ENCODE data around the gene CABYR.

CABYR gene

DNA sequence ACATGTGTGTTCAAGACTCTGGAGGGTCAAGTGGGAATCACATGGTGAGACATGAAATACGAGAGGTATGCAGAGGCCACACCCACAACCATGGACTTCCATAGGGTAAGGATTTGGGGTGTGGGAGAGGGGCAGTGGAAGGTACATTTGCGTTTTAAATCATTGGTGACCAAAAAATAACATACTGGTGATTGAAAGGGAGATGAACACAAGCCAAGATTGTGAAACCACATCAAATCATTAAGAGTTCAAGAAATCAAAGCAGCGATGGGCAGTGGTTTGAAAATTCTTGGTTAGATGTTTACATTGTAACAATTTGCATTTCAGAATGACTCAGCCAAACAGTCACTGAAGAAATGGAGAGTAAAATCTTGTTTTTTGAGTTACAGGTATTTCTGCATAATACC, 1.9 kb upstream of the CABYR start:
- Histone ChIP-seq H3F3A (ENCODE audit: insufficient read depth, low read length) (no peaks in the 10 kb centered on the region), H3K9ac (ENCODE audit: low read length) (no peak overlapping the region), H3K27ac (ENCODE audit: low read length) (no peak overlapping the region), H3K27me3 (replicated peaks; ENCODE audit: insufficient read depth, low read length) (no peaks in the 10 kb centered on the region), H4K20me1 (ENCODE audit: insufficient read depth, low read length) (no peaks in the 10 kb centered on the region), H3K4me2 (ENCODE audit: low read depth, low read length) (no peak overlapping the region), H3K9me3 (replicated peaks; ENCODE audit: insufficient read depth, low read length) (no peaks in the 10 kb centered on the region), H3K9me2 (replicated peaks; ENCODE audit: insufficient read depth, low read length) (no peaks in the 10 kb centered on the region), H3K4me3 (ENCODE audit: low read length) (no peak overlapping the region), H3K36me3 (replicated peaks; ENCODE audit: insufficient read depth, low read length) (no peaks in the 10 kb centered on the region), H3K79me2 (ENCODE audit: low read length) (no peaks in the 10 kb centered on the region), H2AFZ (ENCODE audit: low read length) (no peak overlapping the region), H3K4me1 (ENCODE audit: low read length) (no peaks in the 10 kb centered on the region)
- TF ChIP-seq EZH2 (optimal IDR thresholded peaks at IDR 0.05; ENCODE audit: low read depth, low read length) (no peak), EZH2phosphoT487 (IDR thresholded peaks at IDR 0.05; ENCODE audit: low read length) (no peak)
- TF ChIP-seq, protein P1, sequence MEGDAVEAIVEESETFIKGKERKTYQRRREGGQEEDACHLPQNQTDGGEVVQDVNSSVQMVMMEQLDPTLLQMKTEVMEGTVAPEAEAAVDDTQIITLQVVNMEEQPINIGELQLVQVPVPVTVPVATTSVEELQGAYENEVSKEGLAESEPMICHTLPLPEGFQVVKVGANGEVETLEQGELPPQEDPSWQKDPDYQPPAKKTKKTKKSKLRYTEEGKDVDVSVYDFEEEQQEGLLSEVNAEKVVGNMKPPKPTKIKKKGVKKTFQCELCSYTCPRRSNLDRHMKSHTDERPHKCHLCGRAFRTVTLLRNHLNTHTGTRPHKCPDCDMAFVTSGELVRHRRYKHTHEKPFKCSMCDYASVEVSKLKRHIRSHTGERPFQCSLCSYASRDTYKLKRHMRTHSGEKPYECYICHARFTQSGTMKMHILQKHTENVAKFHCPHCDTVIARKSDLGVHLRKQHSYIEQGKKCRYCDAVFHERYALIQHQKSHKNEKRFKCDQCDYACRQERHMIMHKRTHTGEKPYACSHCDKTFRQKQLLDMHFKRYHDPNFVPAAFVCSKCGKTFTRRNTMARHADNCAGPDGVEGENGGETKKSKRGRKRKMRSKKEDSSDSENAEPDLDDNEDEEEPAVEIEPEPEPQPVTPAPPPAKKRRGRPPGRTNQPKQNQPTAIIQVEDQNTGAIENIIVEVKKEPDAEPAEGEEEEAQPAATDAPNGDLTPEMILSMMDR (IDR thresholded peaks at IDR 0.05; ENCODE audit: low read length) = no peak
- DNase-seq = no peak

DNA sequence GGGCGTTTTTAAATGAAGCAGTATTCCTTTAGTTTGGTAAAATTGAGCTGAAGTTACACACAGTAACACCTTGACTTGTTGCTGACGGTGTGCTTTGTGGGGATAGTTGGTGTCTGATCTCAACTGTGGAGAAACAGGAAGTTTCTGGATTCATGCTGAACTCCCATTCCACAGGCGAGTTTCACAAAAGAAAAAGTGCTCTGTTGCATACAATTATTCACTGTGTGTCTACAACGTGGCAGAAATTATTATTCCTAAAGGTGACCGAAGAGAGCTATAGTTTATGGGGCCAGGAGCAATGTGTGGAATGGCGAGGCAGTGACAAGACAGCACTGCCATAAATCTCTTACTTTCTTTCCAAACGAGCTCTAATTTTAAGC, 463 bp upstream of the CABYR start:
- no peaks in the 10 kb centered on the region for H3F3A ChIP-seq (ENCODE audit: insufficient read depth, low read length)
- H3K9me3 ChIP-seq (replicated peaks; ENCODE audit: insufficient read depth, low read length) = no peaks in the 10 kb centered on the region
- no peak overlapping the region for H3K4me2 ChIP-seq (ENCODE audit: low read depth, low read length)
- H3K27ac ChIP-seq (ENCODE audit: low read length) = no peak overlapping the region
- no peaks in the 10 kb centered on the region for H3K79me2 ChIP-seq (ENCODE audit: low read length)
- H3K27me3 ChIP-seq (replicated peaks; ENCODE audit: insufficient read depth, low read length) = no peaks in the 10 kb centered on the region
- no peaks in the 10 kb centered on the region for H4K20me1 ChIP-seq (ENCODE audit: insufficient read depth, low read length)
- no peak overlapping the region for H3K4me3 ChIP-seq (ENCODE audit: low read length)
- H2AFZ ChIP-seq (ENCODE audit: low read length) = no peak overlapping the region
- no peaks in the 10 kb centered on the region for H3K4me1 ChIP-seq (ENCODE audit: low read length)
- H3K9ac ChIP-seq (ENCODE audit: low read length) = no peak overlapping the region
- DNase-seq = no peak
- TF ChIP-seq, protein P1 (IDR thresholded peaks at IDR 0.05; ENCODE audit: low read length) = no peak
- TF ChIP-seq EZH2 (optimal IDR thresholded peaks at IDR 0.05; ENCODE audit: low read depth, low read length) = no peak
- TF ChIP-seq EZH2phosphoT487 (IDR thresholded peaks at IDR 0.05; ENCODE audit: low read length) = no peak
- H3K9me2 ChIP-seq (replicated peaks; ENCODE audit: insufficient read depth, low read length) = no peaks in the 10 kb centered on the region
- no peaks in the 10 kb centered on the region for H3K36me3 ChIP-seq (replicated peaks; ENCODE audit: insufficient read depth, low read length)

DNA sequence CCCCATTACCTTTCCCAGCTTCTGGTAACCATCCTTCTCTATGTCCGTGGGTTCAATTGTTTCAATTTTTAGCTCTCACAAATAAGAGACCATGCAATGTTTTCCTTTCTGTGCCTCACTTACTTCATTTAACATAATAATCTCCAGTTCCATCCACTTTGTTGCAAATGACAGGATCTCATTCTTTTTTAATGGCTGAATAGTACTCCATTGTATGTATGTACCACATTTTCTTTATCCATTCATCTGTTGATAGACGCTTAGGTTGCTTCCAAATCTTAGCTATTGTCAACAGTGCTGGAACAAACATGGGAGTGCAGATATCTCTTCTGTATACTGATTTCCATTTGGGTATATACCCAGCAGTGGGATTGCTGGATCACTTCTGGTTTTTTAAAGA, 1.8 kb downstream of the CABYR start:
- Histone ChIP-seq H3F3A (ENCODE audit: insufficient read depth, low read length) (no peaks in the 10 kb centered on the region), H3K4me1 (ENCODE audit: low read length) (no peaks in the 10 kb centered on the region), H3K79me2 (ENCODE audit: low read length) (no peaks in the 10 kb centered on the region), H2AFZ (ENCODE audit: low read length) (no peak overlapping the region), H4K20me1 (ENCODE audit: insufficient read depth, low read length) (no peaks in the 10 kb centered on the region), H3K4me3 (ENCODE audit: low read length) (no peak overlapping the region), H3K9me2 (replicated peaks; ENCODE audit: insufficient read depth, low read length) (no peaks in the 10 kb centered on the region), H3K27ac (ENCODE audit: low read length) (no peak overlapping the region), H3K36me3 (replicated peaks; ENCODE audit: insufficient read depth, low read length) (no peaks in the 10 kb centered on the region), H3K27me3 (replicated peaks; ENCODE audit: insufficient read depth, low read length) (no peaks in the 10 kb centered on the region), H3K4me2 (ENCODE audit: low read depth, low read length) (no peak overlapping the region), H3K9ac (ENCODE audit: low read length) (no peak overlapping the region), H3K9me3 (replicated peaks; ENCODE audit: insufficient read depth, low read length) (no peaks in the 10 kb centered on the region)
- DNase-seq = no peak
- TF ChIP-seq EZH2phosphoT487 (IDR thresholded peaks at IDR 0.05; ENCODE audit: low read length) (no peak), EZH2 (optimal IDR thresholded peaks at IDR 0.05; ENCODE audit: low read depth, low read length) (no peak)
- TF ChIP-seq, protein P1 (IDR thresholded peaks at IDR 0.05; ENCODE audit: low read length) = no peak

Measured in MM.1S (cell line).